Activated naive CD4-positive, alpha-beta T cell treated with anti-CD3 and anti-CD28 coated beads for 36 hours (primary cell): ENCODE results near the gene NCOA4. TPM values are rescaled to one million over a fixed set of nuclear protein-coding genes. Genes with fewer than 3 reads are reported as not detected.

ENCODE experiments used
- CTCF ChIA-PET: fragments of 350-600 bp; sonication (Branson Sonifier 250); formaldehyde crosslinking; loops from one replicate; lab custom pipeline; 2021; ENCODE audit warnings: antibody characterized with exemption; lab: Charles Lee
- DNase-seq: peaks from one replicate; pipeline ENCODE4 v3.0.0-alpha.2; 2020
- H3K27ac Mint-ChIP-seq: one replicate; pipeline ENCODE4 v1.8.0; 2021; ENCODE audit warnings: mild to moderate bottlenecking, mixed read lengths
- H3K27me3 Mint-ChIP-seq: one replicate; pipeline ENCODE4 v1.8.0; 2021; ENCODE audit warnings: low read depth, mixed read lengths
- H3K36me3 Mint-ChIP-seq: one replicate; pipeline ENCODE4 v1.8.0; 2021; ENCODE audit warnings: low read depth, mixed read lengths
- H3K4me1 Mint-ChIP-seq: one replicate; pipeline ENCODE4 v1.8.0; 2021; ENCODE audit warnings: low read depth, mixed read lengths
- H3K4me3 Mint-ChIP-seq: one replicate; pipeline ENCODE4 v1.8.0; 2021; ENCODE audit warnings: mild to moderate bottlenecking, moderate library complexity, mixed read lengths
- H3K9me3 Mint-ChIP-seq: one replicate; pipeline ENCODE4 v1.8.0; 2021; ENCODE audit warnings: mixed read lengths
- intact Hi-C: fragments of 100-400 bp; cut with micrococcal nuclease; formaldehyde crosslinking; loops from one replicate; pipeline ENCODE4 v1.15.1; 2023
- total RNA-seq, 2 experiments: library from RNA; stranded (reverse); gene quantifications; one replicate each; pipeline ENCODE4 v1.2.3, GENCODE V29; 2021

NCOA4 gene
- total RNA-seq, 2 experiments from 2014 or later, result 74.2 to 75.0 TPM

DNA sequence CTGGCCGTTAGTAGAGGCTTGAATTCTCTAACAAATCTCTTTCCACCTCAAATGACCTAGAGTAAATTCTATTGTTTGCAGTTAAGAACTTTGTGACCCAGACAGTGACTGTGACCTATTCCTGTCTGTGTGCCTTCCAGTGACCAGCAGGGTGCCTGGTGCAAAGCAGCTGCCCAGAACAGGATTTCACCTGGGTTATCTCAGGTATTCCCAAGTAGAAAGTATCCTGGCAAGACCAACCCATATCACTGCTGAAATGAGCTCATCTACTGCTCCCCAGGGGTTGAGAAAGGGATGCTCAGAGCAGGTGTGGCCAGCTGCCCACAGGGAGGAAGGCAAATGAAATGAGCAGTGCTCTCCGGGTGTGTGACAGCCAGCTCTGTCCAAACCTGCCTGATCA is 17.7 kb upstream of the NCOA4 start:
- Mint-ChIP-seq H3K36me3 (no peaks in the 10 kb centered on the region), H3K4me1 (no peaks in the 10 kb centered on the region), H3K9me3 (no peaks in the 10 kb centered on the region), H3K4me3 (no peak overlapping the region), H3K27ac (no peak overlapping the region), H3K27me3 (no peaks in the 10 kb centered on the region)
- DNase-seq, result no peak
- intact Hi-C loops, result no loop called here
- CTCF ChIA-PET, result interaction anchor here (0.6 to 1.0 kb wide), 2 partner anchors 12 to 19 kb away, joined by 3 read pairs; no protein-coding TSS in a partner anchor

DNA sequence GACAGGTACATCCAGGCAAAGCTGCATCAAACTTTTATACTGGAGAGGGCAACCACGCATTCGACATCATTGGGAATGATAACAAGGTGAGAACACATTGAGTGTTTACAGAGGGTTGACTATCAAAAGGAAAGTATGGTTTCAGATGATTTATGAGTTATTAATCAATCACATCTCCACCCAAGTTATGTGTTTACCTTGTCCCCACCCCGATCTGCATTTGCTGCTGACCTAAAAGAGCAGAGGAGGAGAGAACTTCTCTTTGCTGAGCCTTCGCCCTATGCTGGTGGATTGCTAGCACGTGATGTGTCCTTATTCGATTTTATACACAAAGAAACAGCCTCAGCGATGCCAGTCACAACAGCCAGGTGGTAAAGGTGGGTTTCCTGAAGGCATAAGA is 15.8 kb upstream of the NCOA4 start, which contains the start of gene MSMB:
Gene MSMB, minus strand, starts transcription at position 9 of the 400 bp plus-strand sequence. CDS start 32 bp downstream, outside the sequence.
- no peak within 1 kb of the TSS for H3K4me3 Mint-ChIP-seq
- H3K27ac Mint-ChIP-seq, result no peak within 1 kb of the TSS
- no peaks in the 10 kb centered on the region for H3K4me1 Mint-ChIP-seq
- intact Hi-C loops, result no loop called here
- DNase-seq, result no peak
- no peaks in the 10 kb centered on the region for H3K27me3 Mint-ChIP-seq
- CTCF ChIA-PET, result no interaction called here
- H3K36me3 Mint-ChIP-seq, result no peaks in the 10 kb centered on the region
- H3K9me3 Mint-ChIP-seq, result no peaks in the 10 kb centered on the region

DNA sequence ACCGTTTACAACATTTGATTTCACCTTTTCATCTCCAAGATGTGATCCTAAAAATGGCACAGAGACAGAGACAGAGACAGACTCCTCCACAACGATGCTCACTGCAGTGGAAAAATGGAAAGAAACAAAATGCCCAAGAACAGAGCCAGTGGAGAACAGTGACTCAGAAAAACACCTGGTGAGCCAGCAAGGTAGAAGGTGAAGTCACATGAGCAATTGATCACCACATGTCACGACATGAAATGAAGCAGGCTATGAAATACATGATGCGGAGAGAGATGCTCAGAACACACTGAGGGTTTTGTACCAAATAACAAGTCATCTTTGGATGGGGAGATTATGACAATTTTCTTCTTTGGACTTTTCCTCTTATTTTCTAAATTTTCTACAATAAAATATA is 12.1 kb upstream of the NCOA4 start:
- Mint-ChIP-seq H3K36me3 (no peaks in the 10 kb centered on the region), H3K4me1 (no peaks in the 10 kb centered on the region), H3K27me3 (no peaks in the 10 kb centered on the region), H3K9me3 (no peaks in the 10 kb centered on the region), H3K4me3 (no peak overlapping the region), H3K27ac (no peak overlapping the region)
- DNase-seq, result no peak
- CTCF ChIA-PET, result no interaction called here
- intact Hi-C loops, result no loop called here

DNA sequence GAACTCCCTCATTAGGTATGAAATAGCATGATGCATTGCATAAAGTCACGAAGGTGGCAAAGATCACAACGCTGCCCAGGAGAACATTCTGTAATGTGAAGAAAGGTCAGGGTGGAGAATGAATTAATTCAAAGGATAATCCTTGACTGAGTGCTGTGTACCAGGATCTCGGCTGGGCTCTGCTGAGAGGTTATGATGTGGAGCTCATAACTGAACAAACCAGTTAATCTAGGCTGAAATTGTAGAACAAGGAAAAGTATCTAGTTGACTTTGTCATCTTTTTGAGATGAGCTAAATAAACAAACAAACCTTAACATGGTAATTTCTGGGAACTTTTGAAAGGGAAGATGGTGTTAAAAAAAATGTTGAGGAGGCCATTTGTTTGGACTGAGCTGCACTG is 9.6 kb upstream of the NCOA4 start:
- no peak overlapping the region for H3K27ac Mint-ChIP-seq
- DNase-seq, result no peak
- H3K4me3 Mint-ChIP-seq, result no peak overlapping the region
- CTCF ChIA-PET, result no interaction called here
- no peaks in the 10 kb centered on the region for H3K9me3 Mint-ChIP-seq
- H3K27me3 Mint-ChIP-seq, result no peaks in the 10 kb centered on the region
- intact Hi-C loops, result no loop called here
- H3K4me1 Mint-ChIP-seq, result no peaks in the 10 kb centered on the region
- H3K36me3 Mint-ChIP-seq, result no peaks in the 10 kb centered on the region

DNA sequence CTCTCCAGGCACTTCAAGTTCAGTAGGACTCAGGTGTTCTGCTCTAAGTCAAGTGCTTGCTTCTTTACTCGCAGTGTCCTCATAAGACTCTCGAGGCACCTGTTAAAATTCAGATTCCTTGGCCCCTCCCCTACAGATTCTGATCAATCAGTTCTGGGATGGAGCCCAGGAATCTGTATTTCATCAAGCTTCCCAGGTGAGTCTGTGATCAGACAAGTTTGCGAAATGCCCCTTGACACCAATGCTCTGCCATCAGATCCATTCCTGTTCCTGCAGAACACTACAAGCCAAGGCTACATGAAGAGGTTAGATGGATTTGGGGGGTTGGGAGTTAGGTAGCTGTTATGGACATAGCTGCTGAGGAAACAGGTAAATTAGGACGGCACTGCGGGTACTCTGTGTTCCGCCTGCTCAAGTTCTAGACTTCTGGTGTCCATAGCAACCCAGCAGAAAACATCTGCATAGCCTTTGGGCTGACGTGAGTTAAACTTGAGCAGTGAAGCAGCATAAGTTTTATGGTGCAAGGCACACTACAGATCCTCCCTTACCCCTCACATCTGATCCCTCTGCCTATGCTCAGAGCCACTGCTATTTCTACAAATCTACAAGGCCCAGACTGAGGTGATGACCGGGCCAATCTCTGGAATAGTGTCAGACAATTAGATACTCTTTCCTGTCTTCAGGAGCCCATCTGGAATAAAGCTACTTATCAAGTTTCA is 6.8 kb upstream of the NCOA4 start:
- CTCF ChIA-PET, result interaction anchor here (0.8 to 1.0 kb wide), 2 partner anchors 69 to 190 kb away, joined by 3 read pairs; no protein-coding TSS in a partner anchor
- Mint-ChIP-seq H3K4me1 (no peaks in the 10 kb centered on the region), H3K27ac (no peak overlapping the region), H3K36me3 (no peaks in the 10 kb centered on the region), H3K9me3 (no peaks in the 10 kb centered on the region), H3K4me3 (no peak overlapping the region), H3K27me3 (no peaks in the 10 kb centered on the region)
- intact Hi-C loops, result no loop called here
- no peak for DNase-seq

DNA sequence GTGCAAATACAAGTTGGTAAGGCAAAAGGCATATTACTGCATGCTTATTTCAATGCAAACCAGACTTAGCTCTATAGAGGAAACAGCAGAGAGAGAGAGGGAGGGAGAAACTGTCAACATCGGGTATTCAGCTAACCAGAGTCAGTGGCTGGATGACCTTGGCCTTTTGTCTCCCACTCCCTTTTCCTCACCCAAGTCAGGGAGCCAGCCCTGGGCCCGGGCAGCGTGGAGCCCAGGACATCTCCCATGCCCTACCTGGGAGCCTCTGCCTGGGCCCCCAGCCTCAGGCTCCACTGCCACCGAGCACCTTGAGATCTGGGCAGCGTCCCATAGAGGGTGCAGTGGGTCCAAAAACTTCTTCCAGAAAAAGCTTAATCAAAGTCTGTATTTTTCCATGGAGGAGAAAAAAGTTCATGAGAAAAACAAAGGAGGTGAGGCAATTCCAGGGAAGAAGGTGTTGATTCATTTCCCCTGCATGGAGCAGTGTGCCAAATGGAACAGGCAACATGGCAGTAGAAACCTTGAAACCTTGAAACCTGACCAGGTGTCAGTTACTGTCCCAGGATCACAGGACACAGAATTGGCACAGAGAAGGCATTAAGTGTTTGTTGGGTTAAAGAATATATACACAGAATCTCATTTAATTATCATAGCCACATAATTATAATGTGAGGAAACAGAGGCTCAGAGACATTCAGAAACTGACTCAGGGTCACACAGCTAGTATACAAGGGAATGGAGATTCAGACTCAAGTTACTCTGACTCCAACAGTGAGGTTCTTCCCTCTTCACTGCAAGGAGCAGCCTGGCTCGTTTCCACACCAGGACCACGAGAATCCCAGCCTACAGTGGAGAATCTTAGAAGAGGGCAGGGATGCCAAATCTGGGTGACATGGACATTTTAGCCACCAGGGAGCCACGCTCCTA is 5.8 kb upstream of the NCOA4 start:
- DNase-seq, result no peak
- H3K27ac Mint-ChIP-seq, result no peak overlapping the region

DNA sequence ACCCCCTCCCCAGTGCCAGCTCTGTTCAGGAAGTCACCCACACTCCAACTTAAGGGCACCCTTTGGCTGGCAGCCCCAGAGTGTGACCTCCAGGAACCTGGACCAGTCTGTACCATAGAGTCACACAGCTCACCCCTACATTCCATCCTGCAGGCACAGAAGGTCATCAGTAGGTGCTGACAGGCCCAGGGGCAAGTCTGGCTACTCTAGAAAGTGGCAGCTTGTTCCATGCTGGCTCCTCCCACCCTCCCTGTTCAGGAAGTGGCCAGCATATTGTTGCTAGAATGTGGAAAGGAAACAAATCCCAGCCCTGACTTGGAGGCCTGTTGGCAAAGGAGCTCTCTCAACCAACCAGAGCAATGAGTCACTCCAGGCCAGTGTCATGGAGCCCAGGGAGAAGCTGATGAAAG is 3.2 kb upstream of the NCOA4 start:
- CTCF ChIA-PET, result no interaction called here
- H3K4me1 Mint-ChIP-seq, result peaks cover 19% of the 10 kb centered on the region
- intact Hi-C loops, result loop anchor here (5.0 kb wide), 2 partner anchors 249 to 1031 kb away; partner anchors contain the start of gene ZNF22
- DNase-seq, result no peak
- no peaks in the 10 kb centered on the region for H3K27me3 Mint-ChIP-seq
- H3K4me3 Mint-ChIP-seq, result no peak overlapping the region
- no peaks in the 10 kb centered on the region for H3K36me3 Mint-ChIP-seq
- no peaks in the 10 kb centered on the region for H3K9me3 Mint-ChIP-seq
- H3K27ac Mint-ChIP-seq, result no peak overlapping the region

More for the DNA sequence above, 5.8 kb upstream of the NCOA4 start:
- Mint-ChIP-seq H3K4me3 (no peak overlapping the region), H3K36me3 (no peaks in the 10 kb centered on the region), H3K4me1 (peaks cover 3% of the 10 kb centered on the region), H3K9me3 (no peaks in the 10 kb centered on the region), H3K27me3 (no peaks in the 10 kb centered on the region)
- CTCF ChIA-PET, result no interaction called here
- intact Hi-C loops, result no loop called here

DNA sequence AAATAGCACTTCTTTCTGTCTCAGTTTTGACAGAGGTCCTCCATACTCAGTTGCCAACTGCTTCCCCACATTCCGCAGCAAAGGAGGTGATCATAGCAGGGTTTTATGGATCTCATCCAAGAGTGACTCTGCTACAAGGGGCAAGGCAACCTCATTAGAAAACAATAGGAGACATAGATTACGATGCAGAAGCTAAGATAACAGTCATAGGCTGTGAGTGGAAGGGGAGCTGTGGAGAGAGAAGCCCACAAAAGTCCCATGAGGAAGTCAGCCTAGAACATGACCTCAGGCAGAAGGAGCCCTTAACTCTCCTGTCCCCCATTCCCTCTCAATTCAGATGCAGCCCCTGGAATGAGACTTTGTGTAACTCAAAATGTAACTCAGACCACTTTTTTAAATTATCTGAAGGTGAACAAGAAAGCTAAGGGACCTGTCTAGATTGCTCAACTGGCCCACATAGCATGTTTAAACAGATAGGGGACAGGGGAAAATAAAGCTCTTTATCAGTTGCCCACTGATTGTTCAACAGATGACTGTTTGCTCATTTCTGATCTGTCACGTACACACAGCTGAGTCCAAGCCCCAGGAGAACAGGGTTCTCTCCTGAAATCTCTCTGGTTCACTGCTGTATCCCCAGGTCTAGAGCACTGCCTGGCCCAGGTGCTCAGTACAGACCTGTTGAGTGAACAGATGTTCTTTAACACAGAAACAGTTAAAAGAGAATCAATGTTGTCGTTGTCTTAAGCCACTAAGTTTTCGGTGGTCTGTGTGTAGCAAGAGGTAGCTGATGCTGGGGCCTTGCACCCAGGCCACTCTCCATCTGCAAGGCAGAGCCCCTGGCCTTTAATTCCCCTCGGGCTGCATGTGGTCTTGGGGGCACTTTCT is 1.5 kb upstream of the NCOA4 start:
- H3K9me3 Mint-ChIP-seq, result no peaks in the 10 kb centered on the region
- no peak overlapping the region for H3K4me3 Mint-ChIP-seq
- H3K36me3 Mint-ChIP-seq, result no peaks in the 10 kb centered on the region
- peak overlapping the region; percentile 22 for H3K27ac Mint-ChIP-seq
- no peak for DNase-seq
- peaks cover 35% of the 10 kb centered on the region for H3K4me1 Mint-ChIP-seq
- H3K27me3 Mint-ChIP-seq, result no peaks in the 10 kb centered on the region
- CTCF ChIA-PET, result interaction anchor here (1.0 to 1.4 kb wide), 2 partner anchors 14 to 223 kb away, joined by 3 to 4 read pairs; no protein-coding TSS in a partner anchor
- intact Hi-C loops, result loop anchor here (2.0 to 5.0 kb wide), 4 partner anchors 63 to 1030 kb away; partner anchors contain the start of gene ZNF22

DNA sequence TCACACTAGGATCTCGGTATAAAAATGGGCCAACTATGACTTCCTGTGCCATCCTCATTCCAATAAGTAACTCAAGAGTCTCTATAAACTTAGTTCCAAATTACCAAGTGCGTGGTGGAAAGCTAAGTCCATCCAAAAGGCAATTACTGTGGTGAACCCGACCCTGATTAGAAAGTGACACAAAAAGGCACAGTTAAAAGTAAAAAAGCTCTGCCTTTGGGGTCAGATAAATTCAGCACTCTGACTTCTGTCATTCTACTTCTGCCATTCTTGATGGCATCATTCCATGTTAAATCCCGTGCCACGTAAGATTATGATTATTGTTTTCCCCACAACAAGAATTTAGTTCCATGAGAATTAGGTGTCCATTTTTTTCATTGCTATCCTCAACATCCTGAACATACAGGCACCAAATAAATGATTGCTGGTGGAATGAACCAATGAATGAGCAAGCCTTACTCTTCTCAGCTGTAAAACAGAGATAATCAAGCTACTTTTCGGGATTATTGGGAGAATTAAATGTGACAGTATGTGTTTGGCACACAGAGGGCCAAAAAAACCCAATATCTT is 877 bp downstream of the NCOA4 start:
- Mint-ChIP-seq H3K4me3 (peak overlapping the region; percentile 97), H3K36me3 (no peaks in the 10 kb centered on the region), H3K4me1 (peaks cover 53% of the 10 kb centered on the region), H3K27me3 (no peaks in the 10 kb centered on the region), H3K27ac (peak overlapping the region; percentile 92), H3K9me3 (no peaks in the 10 kb centered on the region)
- DNase-seq, result no peak
- CTCF ChIA-PET, result interaction anchor here (0.6 to 3.8 kb wide), 13 partner anchors 9 to 1147 kb away, joined by 3 to 19 read pairs (median 3); no protein-coding TSS in a partner anchor
- intact Hi-C loops, result loop anchor here (1.0 to 10.0 kb wide), 10 partner anchors 9 to 1027 kb away; partner anchors contain the start of genes TIMM23, ZFAND4 and ZNF22

DNA sequence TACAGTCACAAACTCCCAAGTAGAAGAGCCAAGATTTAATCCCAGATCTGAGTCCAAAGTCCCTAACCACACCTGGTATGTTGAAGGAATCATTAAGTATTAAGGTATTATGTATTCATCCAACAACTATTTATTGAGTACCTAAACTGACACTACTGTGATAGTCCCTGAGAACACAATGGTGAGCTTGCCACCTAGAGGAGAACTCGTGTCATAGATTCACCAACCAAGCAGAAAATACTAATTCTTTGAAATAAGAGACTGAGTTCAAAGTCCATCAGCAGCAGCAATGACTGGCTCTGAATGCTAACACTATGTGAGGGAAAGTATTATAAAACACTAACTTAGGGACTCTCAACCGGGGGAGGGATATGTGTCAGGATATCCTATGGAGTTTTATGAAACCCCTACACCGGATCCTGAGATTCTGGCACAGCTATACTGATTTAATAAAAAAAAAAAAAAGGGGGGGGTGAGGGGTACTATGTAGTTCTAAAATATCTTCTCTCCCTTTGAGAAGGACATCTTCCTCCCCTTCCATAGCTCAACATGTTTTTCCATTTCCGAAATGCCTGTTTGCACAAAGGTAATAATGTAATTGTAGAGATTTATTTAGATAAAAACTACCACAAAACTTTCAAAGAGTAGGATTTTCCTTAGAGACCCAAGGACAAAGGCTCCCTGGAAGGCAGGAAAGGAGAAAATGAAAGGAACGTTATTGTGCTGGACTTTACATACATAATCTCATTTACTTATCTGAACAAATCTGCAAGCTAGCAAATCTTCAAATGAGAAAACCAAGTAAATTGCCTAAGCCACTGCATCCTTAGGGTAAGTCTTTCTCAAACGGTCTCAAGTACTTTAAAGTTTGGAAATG is 1.6 kb downstream of the NCOA4 start:
- CTCF ChIA-PET, result interaction anchor here (0.5 to 3.8 kb wide), 14 partner anchors 8 to 1148 kb away, joined by 3 to 19 read pairs (median 3); no protein-coding TSS in a partner anchor

More for the DNA sequence above, 1.6 kb downstream of the NCOA4 start:
- DNase-seq, result peak; percentile 60
- Mint-ChIP-seq H3K4me1 (peaks cover 60% of the 10 kb centered on the region), H3K27me3 (no peaks in the 10 kb centered on the region), H3K36me3 (no peaks in the 10 kb centered on the region), H3K27ac (peak overlapping the region; percentile 92), H3K9me3 (no peaks in the 10 kb centered on the region), H3K4me3 (peak overlapping the region; percentile 97)
- intact Hi-C loops, result loop anchor here (1.0 to 10.0 kb wide), 7 partner anchors 9 to 794 kb away; partner anchors contain the start of genes TIMM23 and ZFAND4
